Stimulated activated CD8-positive, alpha-beta memory T cell treated with anti-CD3 and anti-CD28 coated beads, Interleukin-15, amount 100 ng/mL, for 1 hour (primary cell): ENCODE results near the gene COX20.
"Not testable (repeated sequence)": the region's sequence is repeated elsewhere in the genome, so short reads cannot be mapped to it uniquely, and the experiment has no call there.

Experiments
- DNase-seq: peaks from one replicate; pipeline ENCODE4 v3.0.0-alpha.2; 2020; ENCODE audit warnings: low read depth

COX20 gene

DNA sequence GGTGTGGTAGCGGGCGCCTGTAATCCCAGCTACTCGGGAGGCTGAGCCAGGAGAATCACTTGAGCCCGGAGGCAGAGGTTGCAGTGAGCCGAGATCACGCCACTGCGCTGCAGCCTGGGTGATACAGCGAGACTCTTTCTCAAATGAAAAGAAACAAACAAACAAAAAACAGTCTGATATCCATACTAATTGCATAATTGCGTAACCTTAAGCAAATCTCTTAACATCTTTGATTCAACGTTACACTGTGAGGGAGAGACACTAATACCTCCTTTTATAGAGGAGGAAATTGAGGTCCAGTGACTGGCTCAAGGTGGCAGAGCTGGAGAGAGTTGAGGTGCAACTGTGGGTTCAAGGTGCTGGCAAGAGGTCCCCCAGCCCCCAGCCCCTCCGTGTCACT lies 12.6 kb upstream of the COX20 start:
- no peak for DNase-seq

DNA sequence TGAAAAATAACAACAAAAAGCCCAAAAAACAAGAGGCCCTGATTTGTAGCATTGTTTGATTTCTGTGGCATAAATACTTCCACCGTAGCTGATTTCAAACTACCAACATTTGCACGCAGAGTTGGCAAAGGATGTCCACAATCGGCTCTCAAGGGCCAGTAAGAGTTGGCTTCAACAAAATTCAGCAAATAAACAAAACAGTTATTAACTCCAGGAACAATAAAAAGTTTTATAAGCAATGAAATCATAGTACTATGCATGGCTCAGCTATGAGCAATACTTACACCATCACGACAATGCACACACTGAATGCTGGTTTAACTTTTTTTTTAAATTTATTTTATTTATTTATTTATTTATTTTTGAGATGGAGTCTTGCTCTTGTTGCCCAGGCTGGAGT lies 8.7 kb upstream of the COX20 start:
- no peak for DNase-seq

DNA sequence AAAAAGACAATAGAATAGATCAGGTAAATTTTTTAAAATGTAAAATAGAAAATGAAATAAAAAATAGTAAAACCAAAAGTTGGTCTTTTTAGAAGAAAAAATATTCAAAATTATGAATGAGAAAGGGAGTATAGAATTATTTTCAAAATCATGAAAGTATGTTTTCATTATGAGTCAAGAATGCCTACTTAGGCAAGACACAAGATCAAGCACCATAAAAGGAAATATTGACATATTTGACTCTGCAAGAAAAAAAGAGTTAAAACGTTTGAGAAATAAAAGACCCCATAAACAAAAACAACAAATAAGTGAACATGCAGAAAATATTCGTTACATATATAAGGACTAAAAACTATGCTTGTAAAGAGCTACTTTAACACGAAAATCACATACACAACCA lies 4.8 kb upstream of the COX20 start:
- DNase-seq = no peak

DNA sequence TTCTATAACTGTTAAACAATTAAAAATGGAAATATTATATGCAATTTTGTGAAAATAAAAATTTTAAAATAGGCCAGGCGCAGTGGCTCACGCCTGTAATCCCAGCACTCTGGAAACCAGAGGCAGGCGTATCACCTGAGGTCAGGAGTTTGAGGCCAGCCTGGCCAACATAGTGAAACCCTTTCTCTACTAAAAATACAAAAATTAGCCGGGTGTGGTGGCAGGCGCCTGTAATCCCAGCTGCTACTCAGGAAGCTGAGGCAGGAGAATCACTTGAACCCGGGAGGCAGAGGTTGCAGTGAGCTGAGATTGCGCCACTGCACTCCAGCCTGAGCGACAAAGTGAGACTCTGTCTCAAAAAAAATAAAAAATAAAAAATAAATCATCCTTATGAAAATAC lies 2.2 kb upstream of the COX20 start:
- DNase-seq = not testable (repeated sequence)

DNA sequence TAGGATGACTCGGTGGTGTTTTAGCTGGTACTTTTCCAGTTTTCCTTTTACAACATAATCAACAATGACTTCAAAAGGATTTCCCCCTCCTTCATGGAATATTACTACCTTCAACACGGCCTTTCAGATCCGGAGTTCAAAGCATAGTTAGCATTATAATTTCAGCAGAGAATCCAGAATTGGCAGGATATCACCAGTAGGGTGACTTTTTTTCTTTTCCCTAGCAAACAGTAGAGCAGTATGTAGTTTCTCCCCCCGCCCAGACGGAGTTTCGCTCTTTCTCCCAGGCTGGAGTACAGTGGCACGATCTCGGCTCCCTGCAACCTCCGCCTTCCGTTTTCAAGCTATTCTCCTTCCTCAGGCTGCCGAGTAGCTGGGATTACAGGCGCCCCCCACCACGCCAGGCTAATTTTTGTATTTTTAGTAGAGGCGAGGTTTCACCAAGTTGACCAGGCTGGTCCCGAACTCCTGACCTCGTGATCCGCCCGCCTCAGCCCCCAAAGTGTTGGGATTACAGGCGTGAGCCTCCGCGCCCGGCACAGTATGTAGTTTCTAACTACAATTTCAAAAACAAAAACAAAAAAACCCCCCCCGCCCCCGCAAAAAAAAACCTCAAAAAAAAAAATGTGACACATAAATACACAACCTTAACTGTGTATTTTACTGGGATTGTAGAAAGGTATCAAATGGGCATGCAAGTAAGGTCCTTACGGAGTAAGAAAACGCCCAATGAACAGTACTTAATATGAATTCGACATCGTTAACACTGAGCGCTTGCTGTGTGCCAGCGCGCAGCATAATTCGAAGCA lies 1.5 kb upstream of the COX20 start:
- DNase-seq = no peak

DNA sequence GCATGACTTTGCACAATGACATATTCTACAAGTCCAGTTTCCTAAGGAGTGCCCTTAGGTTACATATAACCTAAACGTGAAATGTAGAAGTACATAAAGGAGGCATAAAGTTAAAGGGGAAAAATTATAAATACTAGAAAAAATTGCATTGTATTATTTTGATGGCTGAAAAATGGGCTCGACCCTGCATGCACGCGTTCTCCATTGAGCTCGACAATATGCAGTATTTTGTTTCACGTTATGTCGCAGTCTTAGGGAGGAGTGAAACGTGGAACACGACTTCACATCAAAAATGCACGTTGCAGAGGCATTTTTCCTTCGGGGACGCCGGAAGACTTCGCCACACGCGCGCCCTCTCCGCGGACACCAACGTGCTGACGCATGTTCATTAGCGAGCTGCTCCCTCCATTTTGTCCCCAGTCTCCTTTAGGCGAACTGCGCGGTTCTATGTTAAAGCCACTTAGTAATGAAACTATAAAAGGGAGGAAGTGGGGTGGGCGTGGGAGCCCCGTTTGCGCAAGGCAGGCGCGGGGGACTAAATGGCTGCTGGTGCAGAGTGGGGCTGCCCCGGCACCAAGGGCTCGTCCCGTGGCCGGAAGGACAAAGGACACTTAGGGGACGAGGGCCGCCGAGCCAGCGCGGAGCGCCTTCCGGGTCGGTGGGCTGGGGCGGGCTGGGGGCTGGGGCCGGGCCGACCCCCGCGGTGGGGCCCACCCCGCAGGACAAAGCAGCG lies 749 bp upstream of the COX20 start:
- peak; percentile 75 for DNase-seq

DNA sequence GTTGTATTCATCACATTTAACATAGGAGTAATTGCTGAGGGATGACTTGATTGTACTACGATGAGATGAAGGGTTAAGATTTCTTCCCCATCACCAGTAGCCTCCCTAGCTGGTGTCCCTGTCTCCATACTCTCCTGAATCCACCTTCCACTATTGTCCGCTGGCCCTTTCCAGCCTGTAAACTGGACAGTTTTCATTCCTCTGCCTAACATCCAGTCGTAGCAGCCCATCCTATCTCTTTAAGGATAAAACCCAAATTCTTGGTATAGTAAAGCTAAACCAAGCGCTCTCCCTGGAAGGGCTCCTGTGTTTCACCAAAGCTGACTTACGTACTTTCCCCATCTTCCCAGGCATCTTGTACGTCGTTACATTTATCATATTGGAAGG lies 670 bp downstream of the COX20 start:
- no peak for DNase-seq

DNA sequence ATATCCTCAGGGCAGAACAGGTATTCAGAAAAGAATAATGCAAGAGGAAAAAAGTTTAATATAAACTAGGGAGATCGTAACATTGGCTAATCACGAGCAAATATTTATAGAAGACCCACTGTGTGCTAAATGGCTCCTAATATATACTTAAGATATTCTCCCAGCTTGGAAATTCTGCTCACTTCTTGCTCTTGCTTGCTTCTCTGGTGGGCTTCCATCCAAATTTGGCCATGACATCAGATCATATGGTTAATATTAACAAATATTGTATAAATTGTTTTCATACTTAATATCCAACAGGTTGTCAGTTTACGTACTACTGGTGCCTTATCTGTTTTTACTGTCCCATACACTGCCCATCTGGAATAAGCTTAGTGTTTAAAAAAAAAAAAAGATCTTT lies 1.1 kb downstream of the COX20 start:
- DNase-seq = no peak

DNA sequence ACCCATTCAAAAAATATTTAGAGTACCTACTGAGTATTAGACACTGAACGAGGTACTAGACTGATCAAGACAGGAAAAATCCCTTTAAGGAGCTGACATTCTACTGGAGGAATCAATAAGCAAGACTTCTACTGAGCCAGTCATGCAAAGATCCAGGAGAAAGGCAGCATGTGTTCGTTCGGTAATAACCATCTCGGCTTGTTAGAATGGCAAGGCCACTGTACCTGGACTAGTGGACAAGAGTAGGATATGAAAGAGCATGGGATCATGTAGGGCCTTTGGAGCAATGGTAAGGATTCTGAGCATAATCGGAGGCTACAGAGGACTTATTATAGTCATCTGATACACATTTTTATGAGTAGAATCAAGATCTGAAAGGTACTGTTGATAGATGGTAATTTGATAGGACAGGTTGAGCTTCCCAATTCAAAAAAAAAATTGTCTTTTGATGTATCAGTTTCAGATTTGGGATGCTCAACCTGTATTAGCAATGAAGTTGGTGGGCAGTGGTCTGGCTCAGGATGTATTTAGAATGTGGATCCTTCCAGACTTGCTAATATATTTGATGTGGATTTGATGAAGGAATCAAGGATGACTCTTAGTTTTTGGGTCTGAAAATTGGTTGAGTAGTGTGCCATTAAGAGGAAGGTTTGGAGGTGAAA lies 2.3 kb downstream of the COX20 start:
- DNase-seq = no peak

DNA sequence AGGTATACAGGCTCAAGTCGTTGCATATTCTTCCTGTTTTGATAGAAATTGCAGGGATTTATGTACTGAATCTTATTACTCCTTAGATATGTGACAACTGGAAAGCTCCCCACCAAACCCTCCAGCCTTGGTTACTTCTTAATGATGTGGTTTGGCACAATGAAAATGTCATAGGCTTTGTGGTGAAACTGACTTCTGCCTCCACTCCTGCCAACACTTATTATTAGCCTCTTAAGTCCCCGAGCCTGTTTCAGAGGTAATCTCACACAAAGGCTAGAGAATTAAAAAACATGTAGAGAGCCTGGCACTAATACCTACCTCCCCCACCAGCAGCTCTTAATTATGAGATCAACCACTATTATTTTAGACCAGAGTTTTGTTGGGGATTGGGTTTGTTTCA lies 4.2 kb downstream of the COX20 start:
- no peak for DNase-seq

DNA sequence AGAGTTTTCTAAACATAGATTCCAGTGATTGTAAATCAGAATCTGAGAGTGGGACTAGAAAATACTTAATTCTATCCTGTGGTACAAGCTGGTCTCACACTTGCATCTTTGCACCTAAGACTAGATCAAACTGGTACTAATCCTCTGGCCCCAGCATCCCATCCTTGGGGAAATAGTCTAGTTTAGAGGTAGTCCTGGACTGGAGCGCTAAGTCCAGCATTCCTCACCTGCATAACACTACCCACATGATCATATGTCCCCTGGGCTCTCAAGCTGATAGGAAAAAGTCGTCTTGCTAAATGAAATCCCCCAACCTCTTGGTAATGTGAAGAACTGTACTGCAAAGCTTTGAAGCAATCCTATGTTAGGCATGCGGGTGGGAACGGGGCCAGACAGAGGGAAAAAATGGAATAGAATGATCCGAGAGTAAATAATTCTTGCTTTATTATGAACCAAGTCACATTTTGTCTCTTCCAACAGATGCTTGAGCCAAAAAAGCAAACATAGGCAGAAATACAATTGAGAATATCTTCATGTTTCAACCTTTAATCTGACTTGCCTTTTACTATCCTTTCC lies 4.8 kb downstream of the COX20 start:
- no peak for DNase-seq

DNA sequence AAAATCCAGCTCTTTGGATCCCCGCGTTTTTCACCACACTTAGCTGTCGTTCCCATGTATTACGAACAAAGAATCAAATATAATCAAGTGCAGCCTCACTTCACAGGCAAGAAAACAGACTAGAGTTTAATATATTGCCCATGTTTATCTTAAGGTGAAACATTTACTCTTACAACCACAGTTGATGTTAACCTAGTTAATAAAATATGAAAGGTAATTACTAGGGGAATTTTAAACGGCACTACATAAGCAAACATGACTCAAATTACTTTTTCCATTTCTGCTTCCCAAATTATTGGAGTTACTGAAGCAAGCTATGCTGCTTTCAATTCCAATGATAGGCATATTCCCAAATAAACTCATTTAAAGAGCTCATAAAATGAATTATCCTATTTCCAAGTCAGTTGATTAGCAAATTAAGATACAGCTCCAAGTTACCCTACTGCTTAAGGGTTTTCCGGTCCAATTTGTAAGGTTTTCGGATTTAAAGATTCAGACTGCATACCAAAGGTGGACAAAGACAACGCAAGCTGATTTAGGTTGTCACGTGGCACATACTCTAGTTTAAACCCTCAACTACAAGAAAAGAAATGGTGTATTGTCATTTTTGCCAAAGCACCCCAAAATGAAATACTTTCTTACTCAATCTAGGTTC lies 5.9 kb downstream of the COX20 start:
- no peak for DNase-seq

DNA sequence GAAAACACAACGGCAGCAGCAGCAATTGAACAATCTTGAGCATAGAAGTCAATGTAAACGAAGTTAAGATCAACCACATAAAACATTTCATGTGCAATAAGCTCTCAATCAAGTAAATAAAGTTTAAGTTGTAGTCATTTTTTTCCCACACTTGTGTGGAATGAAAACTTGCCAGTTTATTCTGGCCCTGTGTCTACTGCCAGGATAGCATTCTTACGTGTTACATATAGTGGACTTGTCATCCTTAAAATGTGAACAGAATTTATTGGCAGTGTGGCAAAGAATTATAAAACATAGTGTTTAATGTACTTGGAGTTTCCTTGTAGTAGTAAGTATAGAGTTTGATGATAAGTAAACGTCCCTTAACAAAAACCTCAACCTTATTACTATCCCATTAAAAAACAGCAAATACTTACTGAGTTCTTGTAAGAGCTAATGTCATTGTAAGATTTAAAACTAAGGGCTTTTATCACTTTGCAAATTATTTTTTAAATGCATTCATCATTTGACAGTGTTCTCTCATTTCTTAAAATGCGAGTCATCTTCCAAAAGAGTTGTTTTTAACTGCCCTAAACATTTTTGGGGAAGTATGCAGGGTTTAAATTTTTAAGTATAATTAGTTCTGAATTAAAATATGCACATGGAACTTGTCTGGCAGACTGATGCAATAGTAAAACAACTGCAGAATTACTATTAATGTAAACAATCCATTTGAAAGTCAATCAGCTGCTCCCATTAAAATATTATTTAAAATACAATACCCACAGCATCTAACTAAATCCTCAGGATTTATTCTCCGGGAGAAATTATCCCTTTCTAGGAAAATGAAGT lies 7.9 kb downstream of the COX20 start:
- no peak for DNase-seq

DNA sequence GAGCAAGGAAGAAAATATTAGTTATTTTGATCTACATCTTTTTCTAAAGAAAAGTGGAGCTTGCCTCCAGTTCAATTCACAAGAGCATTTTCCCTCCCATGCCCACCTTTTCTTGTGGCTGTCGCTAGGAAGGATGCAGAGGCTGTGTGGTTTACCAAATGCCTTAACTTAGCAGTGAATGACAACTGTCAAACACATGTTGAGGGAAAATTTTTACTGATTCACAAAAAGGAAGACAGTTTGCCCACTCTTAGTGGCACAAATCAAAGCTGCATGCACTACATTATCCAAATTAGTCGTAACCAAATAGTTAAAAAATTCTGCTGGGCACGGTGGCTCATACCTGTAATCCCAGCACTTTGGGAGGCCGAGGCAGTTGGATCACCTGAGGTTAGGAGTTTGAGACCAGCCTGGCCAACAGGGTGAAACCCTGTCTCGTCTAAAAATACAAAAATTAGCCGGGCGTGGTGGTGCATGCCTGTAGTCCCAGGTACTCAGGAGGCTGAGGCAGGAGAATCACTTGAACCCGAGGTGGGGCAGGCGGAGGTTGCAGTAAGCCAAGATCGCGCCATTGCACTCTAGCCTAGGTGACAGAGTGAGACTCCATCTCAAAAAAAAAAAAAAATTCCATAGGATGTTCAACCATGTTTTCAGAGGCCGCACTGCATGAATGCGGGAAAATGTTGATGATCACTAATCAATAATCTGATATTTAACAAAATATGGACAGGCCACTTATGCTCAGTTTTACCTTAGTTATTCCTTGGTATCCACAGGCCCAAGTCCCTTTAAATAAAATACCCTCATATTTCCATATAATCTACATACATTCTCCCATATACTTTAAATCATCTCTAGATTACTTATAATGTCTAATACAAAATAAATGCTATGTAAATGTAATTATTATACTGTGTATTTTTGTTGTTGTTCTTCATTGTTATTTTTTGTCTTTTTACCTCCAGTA lies 9.0 kb downstream of the COX20 start:
- DNase-seq = no peak

DNA sequence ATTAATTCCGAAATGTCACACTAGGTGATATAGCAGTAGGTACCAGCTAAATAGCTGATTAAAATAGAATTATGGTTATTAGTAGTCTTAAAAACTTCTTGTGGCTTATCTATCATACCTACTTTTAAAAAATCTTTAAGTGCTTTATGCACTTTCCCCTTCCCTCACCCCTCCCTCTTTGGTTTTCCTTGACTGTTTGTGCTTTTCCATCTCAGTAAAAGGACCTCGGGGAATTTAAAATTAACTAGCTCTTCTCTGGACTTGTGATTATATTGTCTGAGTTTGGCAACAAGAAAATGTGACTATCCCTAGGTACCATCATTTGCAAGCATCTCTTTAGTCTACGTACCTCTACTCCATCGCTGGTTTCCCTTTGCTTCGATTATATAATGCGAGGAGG lies 11.2 kb downstream of the COX20 start:
- no peak for DNase-seq

DNA sequence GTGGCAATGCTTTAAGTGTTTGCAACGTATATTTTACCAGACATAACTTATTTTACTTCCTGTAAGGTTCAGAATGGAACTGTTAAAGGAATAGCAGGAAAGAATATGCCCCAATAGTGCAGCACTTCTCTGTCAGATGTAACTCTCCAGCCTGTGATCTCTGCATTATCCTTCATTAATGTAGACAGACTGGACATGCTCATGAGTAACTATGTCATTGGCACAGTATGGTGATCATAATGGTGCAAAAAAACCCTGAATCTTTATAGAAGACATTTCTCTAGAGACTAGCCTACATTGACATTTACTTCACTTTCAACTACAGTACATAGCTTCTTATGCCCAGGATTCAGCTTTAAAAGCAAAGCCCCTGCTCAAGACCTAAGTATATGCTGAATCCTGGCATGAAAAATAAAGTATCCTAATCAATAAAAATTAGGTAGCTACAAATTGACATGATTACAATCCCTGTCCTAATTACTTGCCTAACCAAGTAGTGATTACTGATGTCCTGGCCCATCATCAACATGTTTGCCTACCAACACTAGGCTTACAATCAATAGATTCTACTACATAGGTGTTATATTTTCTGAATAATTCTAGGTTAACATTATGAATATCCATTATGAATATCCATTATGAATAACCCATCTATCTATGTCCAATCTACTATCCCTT lies 13.9 kb downstream of the COX20 start:
- no peak for DNase-seq

DNA sequence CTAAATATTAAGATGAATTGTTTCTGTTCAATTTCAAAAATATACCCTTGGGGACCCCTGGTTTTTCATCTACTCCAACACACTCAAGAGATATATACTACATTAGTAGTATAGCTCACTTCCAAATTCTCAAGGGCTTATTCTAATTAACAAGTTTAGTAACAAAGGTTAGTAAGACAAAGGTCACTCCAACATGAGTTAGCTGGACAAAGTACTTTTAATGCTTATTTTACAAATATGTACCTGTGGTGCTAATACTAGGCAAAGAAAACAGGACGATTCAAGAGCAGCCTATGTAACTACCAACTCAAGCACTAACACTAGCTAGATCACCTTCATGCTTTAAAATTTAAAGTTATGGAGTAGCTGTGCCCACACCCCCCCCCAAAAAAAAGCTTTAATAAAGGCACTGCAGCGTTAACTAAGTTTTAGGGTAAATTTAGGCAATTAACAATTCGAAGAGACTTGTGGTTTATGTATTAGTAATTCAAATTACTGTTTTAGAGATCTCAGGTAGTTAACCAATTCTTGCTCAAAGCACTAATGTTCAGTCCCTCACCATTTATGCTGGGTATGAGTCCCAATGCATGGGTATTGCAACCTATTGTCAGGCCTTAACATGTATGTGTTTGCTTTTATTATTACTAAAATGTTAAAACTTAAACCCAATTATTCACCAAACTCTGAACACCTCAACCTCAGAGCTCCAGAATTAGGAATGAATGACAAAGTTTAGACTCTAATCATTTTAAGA lies 14.8 kb downstream of the COX20 start:
- no peak for DNase-seq

DNA sequence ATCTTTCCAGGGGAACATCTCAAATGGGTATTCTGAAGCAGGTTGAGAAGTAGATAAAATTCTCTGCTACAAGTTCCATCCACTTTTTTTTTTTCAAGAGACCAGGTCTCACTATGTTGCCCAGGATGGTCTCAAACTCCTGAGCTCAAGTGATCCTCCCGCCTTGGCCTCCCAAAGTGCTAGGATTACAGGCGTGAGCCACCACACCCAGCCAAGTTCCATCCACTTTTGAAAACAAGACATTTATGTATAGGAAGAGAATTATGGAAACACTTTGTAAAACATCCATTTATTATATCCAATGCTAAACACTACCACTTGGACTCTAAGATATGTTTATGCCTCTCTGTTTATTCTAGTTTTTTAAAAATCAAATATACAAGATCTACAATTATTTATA lies 15.4 kb downstream of the COX20 start:
- no peak for DNase-seq
